ENCODE results near the gene SLC25A17. TPM values are rescaled to one million over a fixed set of nuclear protein-coding genes. Genes with fewer than 3 reads are reported as not detected.
"Not testable (repeated sequence)": the region's sequence is repeated elsewhere in the genome, so short reads cannot be mapped to it uniquely, and the experiment has no call there.

Gene SLC25A17
- total RNA-seq, 1 donor from 2014 or later = 13.6 TPM

GRCh38 chr22:40721266-40721665 lies 97.9 kb downstream of the SLC25A17 start:
- ATAC-seq (peak; percentile 58), DNase-seq (ENCODE audit: low spot score) (no peak)

GRCh38 chr22:40720538-40721256 lies 98.4 kb downstream of the SLC25A17 start:
- DNase-seq (ENCODE audit: low spot score) (no peak), ATAC-seq (no peak)

GRCh38 chr22:40720156-40720537 lies 99.0 kb downstream of the SLC25A17 start:
- DNase-seq (ENCODE audit: low spot score); ATAC-seq: not testable (repeated sequence)

Other genes starting within 250 kb of the SLC25A17 start
- 12.8 TPM for gene MRTFA, start 182.6 kb downstream of the SLC25A17 start, total RNA-seq
- gene MCHR1, start 139.9 kb downstream of the SLC25A17 start, total RNA-seq = 2.3 TPM
- gene ST13, start 37.3 kb upstream of the SLC25A17 start, total RNA-seq = 128 TPM
- gene XPNPEP3, start 37.8 kb upstream of the SLC25A17 start, total RNA-seq = 22.0 TPM
- not detected for gene DNAJB7, start 42.8 kb upstream of the SLC25A17 start, total RNA-seq
- gene RBX1, start 132.0 kb upstream of the SLC25A17 start, total RNA-seq = 15.1 TPM